Measurements from ENCODE around the gene OR1K1. TPM values are rescaled to one million over a fixed set of nuclear protein-coding genes. Genes with fewer than 3 reads are reported as not detected.

Gene OR1K1
- total RNA-seq, 5 donors from 2014 or later (not counting 1 experiment from before 2014, with no cell fraction given) = not detected

DNA sequence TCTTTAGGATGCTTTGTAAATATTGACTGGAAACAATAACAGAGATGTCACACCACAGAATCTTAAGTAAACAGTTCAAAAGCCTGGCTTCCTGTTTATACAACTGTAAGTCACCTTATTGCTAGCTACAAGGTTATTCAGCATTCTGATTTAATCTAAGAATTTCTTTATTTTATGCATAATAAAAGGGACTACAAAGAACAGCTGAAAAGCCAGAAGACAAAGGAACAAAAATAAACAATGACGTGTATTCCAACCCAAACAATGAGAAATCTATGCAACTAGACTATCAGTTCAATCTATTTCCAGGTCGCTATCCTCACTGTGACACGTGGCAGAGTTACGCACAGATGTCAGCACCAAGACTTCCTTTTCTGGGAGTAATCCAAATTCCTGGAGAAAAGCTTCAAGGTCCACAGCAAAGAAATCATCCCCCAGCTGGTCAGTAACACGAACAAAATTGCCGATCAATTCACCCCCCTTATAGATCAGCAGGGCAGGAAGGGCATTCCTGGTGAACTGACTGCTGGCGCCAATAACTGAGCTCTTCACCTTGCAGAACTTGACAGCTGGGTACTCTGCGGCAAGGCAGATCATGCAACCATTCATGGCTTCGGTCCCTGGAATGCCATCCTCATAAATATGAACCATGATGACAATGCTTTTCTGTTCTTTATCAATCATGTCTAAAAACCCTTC, 20.0 kb downstream of the OR1K1 start:
- H3K27ac ChIP-seq (ENCODE audit: low read length) = peak overlapping the region; percentile 33
- no peaks in the 10 kb centered on the region for H3K27me3 ChIP-seq (replicated peaks in 1 of 2; ENCODE audit: control insufficient read depth in 2 of 2, extremely low read depth in 1 of 2, insufficient read depth in 2 of 2, low read length in 1 of 2)
- CTCF ChIA-PET = interaction anchor here in 1 of 2 donors (0.7 kb wide), 1 partner anchor 568 kb away, joined by 4 read pairs; no protein-coding TSS in a partner anchor
- H3K4me3 ChIP-seq (ENCODE audit: control insufficient read depth in 1 of 2, extremely low read depth in 1 of 2, low read length in 1 of 2) = no peak overlapping the region
- no peaks in the 10 kb centered on the region for H3K27me3 Mint-ChIP-seq
- POLR2A ChIA-PET = no interaction called here
- no peak overlapping the region for H3K4me3 Mint-ChIP-seq
- no peak for DNase-seq
- peaks cover 0 to 44% of the 10 kb centered on the region in 2 donors for H3K36me3 ChIP-seq (ENCODE audit: control insufficient read depth in 2 of 2, extremely low read depth in 1 of 2, insufficient read depth in 1 of 2, low read length in 1 of 2)
- peak overlapping the region; percentile 78 to 79 for H3K27ac Mint-ChIP-seq
- H3K9me3 ChIP-seq = no peaks in the 10 kb centered on the region
- peaks cover 53 to 68% (median 64%) of the 10 kb centered on the region in 3 donors for H3K4me1 Mint-ChIP-seq
- 80% methylated on average over 9 of the region's 9 CpGs for WGBS (ENCODE audit: insufficient coverage)
- peaks cover 39% of the 10 kb centered on the region for H3K36me3 Mint-ChIP-seq
- no peak for ATAC-seq (replicated peaks in 1 of 4)
- H3K4me1 ChIP-seq (ENCODE audit: control insufficient read depth in 1 of 2, extremely low read depth in 1 of 2, insufficient read depth in 2 of 2, low read length in 2 of 2) = peaks cover 8 to 25% of the 10 kb centered on the region in 2 experiments
- H3K9me3 Mint-ChIP-seq = no peaks in the 10 kb centered on the region

DNA sequence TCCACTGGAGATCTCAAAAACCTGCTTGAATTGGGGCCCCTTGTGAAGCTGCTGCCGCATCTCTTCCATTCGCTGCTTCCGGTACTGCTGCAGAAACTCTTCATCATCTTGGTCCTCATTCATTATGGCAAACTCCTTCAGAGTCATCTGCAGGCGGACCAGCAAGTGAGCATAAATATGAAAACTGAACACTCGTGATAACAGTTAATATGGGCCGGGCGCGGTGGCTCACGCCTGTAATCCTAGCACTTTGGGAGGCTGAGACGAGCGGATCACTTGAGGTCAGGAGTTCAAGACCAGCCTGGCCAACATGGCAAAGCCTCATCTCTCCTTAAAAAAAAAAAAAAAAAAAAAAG, 20.5 kb downstream of the OR1K1 start:
- Mint-ChIP-seq H3K27me3 (no peaks in the 10 kb centered on the region), H3K27ac (peak overlapping the region; percentile 78 to 79), H3K9me3 (no peaks in the 10 kb centered on the region), H3K4me3 (no peak overlapping the region), H3K36me3 (peaks cover 39% of the 10 kb centered on the region), H3K4me1 (peaks cover 52 to 69% (median 65%) of the 10 kb centered on the region in 3 donors)
- 98% methylated on average over 9 of the region's 11 CpGs for WGBS (ENCODE audit: insufficient coverage)
- no peak overlapping the region for H3K4me3 ChIP-seq (ENCODE audit: control insufficient read depth in 1 of 2, extremely low read depth in 1 of 2, low read length in 1 of 2)
- peaks cover 8 to 28% of the 10 kb centered on the region in 2 experiments for H3K4me1 ChIP-seq (ENCODE audit: control insufficient read depth in 1 of 2, extremely low read depth in 1 of 2, insufficient read depth in 2 of 2, low read length in 2 of 2)
- H3K27ac ChIP-seq (ENCODE audit: low read length) = no peak overlapping the region
- no peaks in the 10 kb centered on the region for H3K9me3 ChIP-seq
- no peaks in the 10 kb centered on the region for H3K27me3 ChIP-seq (replicated peaks in 1 of 2; ENCODE audit: control insufficient read depth in 2 of 2, extremely low read depth in 1 of 2, insufficient read depth in 2 of 2, low read length in 1 of 2)
- ChIA-PET CTCF (interaction anchor here in 1 of 2 donors (1.1 kb wide), 1 partner anchor 15 kb away, joined by 3 read pairs; no protein-coding TSS in a partner anchor), POLR2A (interaction anchor here in 1 of 2 donors (0.6 kb wide), 1 partner anchor 359 kb away, joined by 3 read pairs; no protein-coding TSS in a partner anchor)
- ATAC-seq (replicated peaks in 1 of 4) (no peak), DNase-seq (no peak)
- H3K36me3 ChIP-seq (ENCODE audit: control insufficient read depth in 2 of 2, extremely low read depth in 1 of 2, insufficient read depth in 1 of 2, low read length in 1 of 2) = peaks cover 0 to 44% of the 10 kb centered on the region in 2 donors

DNA sequence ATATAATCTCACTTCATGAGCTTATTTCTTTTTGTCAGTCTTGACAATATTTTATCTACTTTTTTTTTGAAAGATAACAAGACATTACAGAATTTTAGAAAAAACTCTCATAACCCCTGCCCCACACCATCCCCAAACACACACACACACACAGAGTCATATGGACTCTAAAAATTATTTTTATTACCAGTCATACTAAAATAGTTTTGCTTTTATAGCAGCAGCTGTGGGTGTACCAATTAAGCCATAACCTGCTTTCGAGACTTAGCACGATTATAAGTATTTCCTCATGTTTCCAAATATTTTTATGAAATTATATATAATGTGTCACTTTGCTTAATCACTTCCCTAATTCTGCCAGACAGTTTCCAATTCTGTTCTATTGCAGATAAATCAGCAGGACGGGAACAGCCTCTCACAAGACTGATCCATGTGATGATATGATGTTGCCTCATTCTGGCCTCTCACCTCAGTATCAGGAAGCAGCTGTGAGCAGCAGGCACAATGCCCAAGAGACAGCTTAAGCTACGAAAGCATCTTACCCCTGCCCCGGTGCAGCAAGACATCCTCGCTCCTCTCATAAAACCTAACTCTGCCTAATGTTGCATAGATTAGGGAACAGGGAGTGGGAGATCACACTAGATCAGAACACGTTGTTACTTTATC, 21.5 kb downstream of the OR1K1 start:
- Histone ChIP-seq H3K36me3 (ENCODE audit: control insufficient read depth in 2 of 2, extremely low read depth in 1 of 2, insufficient read depth in 1 of 2, low read length in 1 of 2) (peaks cover 0 to 52% of the 10 kb centered on the region in 2 donors), H3K27me3 (replicated peaks in 1 of 2; ENCODE audit: control insufficient read depth in 2 of 2, extremely low read depth in 1 of 2, insufficient read depth in 2 of 2, low read length in 1 of 2) (no peaks in the 10 kb centered on the region), H3K9me3 (no peaks in the 10 kb centered on the region), H3K4me1 (ENCODE audit: control insufficient read depth in 1 of 2, extremely low read depth in 1 of 2, insufficient read depth in 2 of 2, low read length in 2 of 2) (peaks cover 4 to 25% of the 10 kb centered on the region in 2 experiments), H3K4me3 (ENCODE audit: control insufficient read depth in 1 of 2, extremely low read depth in 1 of 2, low read length in 1 of 2) (no peak overlapping the region), H3K27ac (ENCODE audit: low read length) (no peak overlapping the region)
- CTCF ChIA-PET = interaction anchor here in 1 of 2 donors (0.6 to 1.1 kb wide), 2 partner anchors 14 to 289 kb away, joined by 3 read pairs; no protein-coding TSS in a partner anchor
- peaks cover 51 to 68% (median 64%) of the 10 kb centered on the region in 3 donors for H3K4me1 Mint-ChIP-seq
- DNase-seq = no peak
- POLR2A ChIA-PET = interaction anchor here in 1 of 2 donors (0.6 kb wide), 1 partner anchor 358 kb away, joined by 3 read pairs; no protein-coding TSS in a partner anchor
- H3K36me3 Mint-ChIP-seq = peaks cover 39% of the 10 kb centered on the region
- no peak overlapping the region for H3K4me3 Mint-ChIP-seq
- peak overlapping the region; percentile 82 to 87 for H3K27ac Mint-ChIP-seq
- no peak for ATAC-seq (replicated peaks in 1 of 4)
- 33% methylated on average over 1 of the region's 7 CpGs for WGBS (ENCODE audit: insufficient coverage)
- H3K9me3 Mint-ChIP-seq = no peaks in the 10 kb centered on the region
- H3K27me3 Mint-ChIP-seq = no peaks in the 10 kb centered on the region

DNA sequence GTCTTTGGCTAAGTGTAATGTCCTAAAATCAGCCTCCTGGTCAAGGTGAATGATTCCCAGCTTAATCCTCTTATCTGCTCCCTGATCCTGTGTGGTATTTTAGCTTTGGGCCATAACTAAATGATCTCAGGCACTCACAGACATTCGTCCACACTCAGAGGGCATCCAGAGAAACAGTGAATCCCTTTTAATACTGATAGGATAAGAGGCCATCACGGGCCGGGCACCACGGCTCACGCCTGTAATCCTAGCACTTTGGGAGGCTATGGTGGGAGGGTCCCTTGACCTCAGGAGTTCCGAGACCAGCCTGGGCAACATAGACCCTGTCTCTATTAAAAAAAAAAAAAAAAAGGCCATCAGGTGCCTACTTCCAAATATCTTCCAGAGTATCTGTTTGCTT, 22.1 kb downstream of the OR1K1 start:
- H3K9me3 Mint-ChIP-seq = no peaks in the 10 kb centered on the region

DNA sequence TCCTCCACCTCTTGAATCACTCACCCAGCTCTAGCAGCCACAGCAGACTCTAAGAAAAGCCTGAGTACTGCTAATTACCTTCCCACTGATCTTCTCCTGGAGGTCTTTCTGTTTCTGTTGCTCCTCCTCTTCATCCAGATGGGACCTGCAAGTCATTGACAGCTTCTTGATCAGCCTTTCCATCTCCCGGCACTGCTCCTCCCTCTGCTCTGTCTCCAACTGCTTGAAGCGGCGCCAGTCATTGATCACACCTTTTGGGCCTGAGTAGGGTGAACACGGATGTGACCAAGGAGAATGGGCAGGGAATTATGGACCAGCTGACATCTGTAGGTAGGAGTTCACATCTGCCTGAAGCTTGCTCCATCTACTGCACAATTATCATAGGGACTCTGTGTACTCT, 23.0 kb downstream of the OR1K1 start:
- H3K27me3 ChIP-seq (replicated peaks in 1 of 2; ENCODE audit: control insufficient read depth in 2 of 2, extremely low read depth in 1 of 2, insufficient read depth in 2 of 2, low read length in 1 of 2) = no peaks in the 10 kb centered on the region
- ATAC-seq (replicated peaks in 1 of 4) = no peak
- ChIA-PET CTCF (no interaction called here), POLR2A (no interaction called here)
- peaks cover 0 to 51% of the 10 kb centered on the region in 2 donors for H3K36me3 ChIP-seq (ENCODE audit: control insufficient read depth in 2 of 2, extremely low read depth in 1 of 2, insufficient read depth in 1 of 2, low read length in 1 of 2)
- WGBS (ENCODE audit: insufficient coverage) = no CpG with 5 or more reads among the region's 4 CpGs
- Mint-ChIP-seq H3K9me3 (no peaks in the 10 kb centered on the region), H3K27ac (peak overlapping the region; percentile 36 to 47), H3K27me3 (no peaks in the 10 kb centered on the region), H3K4me1 (peaks cover 63 to 71% (median 69%) of the 10 kb centered on the region in 3 donors), H3K4me3 (no peak overlapping the region), H3K36me3 (peaks cover 39% of the 10 kb centered on the region)
- no peak overlapping the region for H3K27ac ChIP-seq (ENCODE audit: low read length)
- H3K4me1 ChIP-seq (ENCODE audit: control insufficient read depth in 1 of 2, extremely low read depth in 1 of 2, insufficient read depth in 2 of 2, low read length in 2 of 2) = peaks cover 9 to 34% of the 10 kb centered on the region in 2 experiments
- H3K4me3 ChIP-seq (ENCODE audit: control insufficient read depth in 1 of 2, extremely low read depth in 1 of 2, low read length in 1 of 2) = no peak overlapping the region
- H3K9me3 ChIP-seq = no peaks in the 10 kb centered on the region
- no peak for DNase-seq

More for the DNA sequence above, 22.1 kb downstream of the OR1K1 start:
- Histone ChIP-seq H3K27ac (ENCODE audit: low read length) (no peak overlapping the region), H3K36me3 (ENCODE audit: control insufficient read depth in 2 of 2, extremely low read depth in 1 of 2, insufficient read depth in 1 of 2, low read length in 1 of 2) (peaks cover 0 to 54% of the 10 kb centered on the region in 2 donors), H3K4me1 (ENCODE audit: control insufficient read depth in 1 of 2, extremely low read depth in 1 of 2, insufficient read depth in 2 of 2, low read length in 2 of 2) (peaks cover 6 to 26% of the 10 kb centered on the region in 2 experiments), H3K4me3 (ENCODE audit: control insufficient read depth in 1 of 2, extremely low read depth in 1 of 2, low read length in 1 of 2) (no peak overlapping the region), H3K27me3 (replicated peaks in 1 of 2; ENCODE audit: control insufficient read depth in 2 of 2, extremely low read depth in 1 of 2, insufficient read depth in 2 of 2, low read length in 1 of 2) (no peaks in the 10 kb centered on the region), H3K9me3 (no peaks in the 10 kb centered on the region)
- Mint-ChIP-seq H3K36me3 (peaks cover 39% of the 10 kb centered on the region), H3K4me1 (peaks cover 54 to 68% (median 65%) of the 10 kb centered on the region in 3 donors), H3K4me3 (no peak overlapping the region), H3K27me3 (no peaks in the 10 kb centered on the region), H3K27ac (peak overlapping the region; percentile 76 to 82)
- ChIA-PET POLR2A (no interaction called here), CTCF (interaction anchor here in 1 of 2 donors (0.6 kb wide), 1 partner anchor 289 kb away, joined by 3 read pairs; no protein-coding TSS in a partner anchor)
- whole genome bisulfite sequencing (ENCODE audit: insufficient coverage) = no CpG with 5 or more reads among the region's 6 CpGs
- ATAC-seq (replicated peaks in 1 of 4) = no peak
- no peak for DNase-seq

DNA sequence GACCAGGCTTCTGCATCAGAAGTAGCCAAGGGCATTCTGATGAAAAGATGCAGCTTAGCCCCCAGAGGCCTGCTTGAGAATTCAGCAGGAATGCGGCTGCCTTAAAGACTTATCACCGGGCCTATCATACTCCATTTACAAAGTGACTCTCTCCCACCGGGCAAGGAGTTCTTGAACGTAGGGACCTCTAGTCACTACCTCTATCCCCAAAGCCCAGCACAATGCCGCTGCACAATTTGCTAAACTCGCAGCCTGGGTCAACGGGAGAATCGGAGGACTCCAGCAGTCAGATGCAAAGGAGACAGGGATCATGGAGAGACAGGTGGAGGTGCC, 27.8 kb downstream of the OR1K1 start:
- peak in 3 of 4 experiments; percentile 2 to 4 (median 2) for ATAC-seq (replicated peaks in 1 of 4)
- ChIA-PET CTCF (interaction anchor here in 1 of 2 donors (0.6 to 1.2 kb wide), 3 partner anchors 17 to 1893 kb away, joined by 3 read pairs; partner anchors contain the start of gene RABGAP1), POLR2A (interaction anchor here in 1 of 2 donors (0.6 kb wide), 1 partner anchor 381 kb away, joined by 3 read pairs; no protein-coding TSS in a partner anchor)
- H3K9me3 Mint-ChIP-seq = no peaks in the 10 kb centered on the region
- Histone ChIP-seq H3K36me3 (ENCODE audit: control insufficient read depth in 2 of 2, extremely low read depth in 1 of 2, insufficient read depth in 1 of 2, low read length in 1 of 2) (peaks cover 0 to 23% of the 10 kb centered on the region in 2 donors), H3K4me1 (ENCODE audit: control insufficient read depth in 1 of 2, extremely low read depth in 1 of 2, insufficient read depth in 2 of 2, low read length in 2 of 2) (peaks cover 9 to 30% of the 10 kb centered on the region in 2 experiments), H3K27ac (ENCODE audit: low read length) (peak overlapping the region; percentile 87), H3K9me3 (no peaks in the 10 kb centered on the region), H3K4me3 (ENCODE audit: control insufficient read depth in 1 of 2, extremely low read depth in 1 of 2, low read length in 1 of 2) (peak overlapping the region; percentile 90 to 100), H3K27me3 (replicated peaks in 1 of 2; ENCODE audit: control insufficient read depth in 2 of 2, extremely low read depth in 1 of 2, insufficient read depth in 2 of 2, low read length in 1 of 2) (no peaks in the 10 kb centered on the region)
- WGBS (ENCODE audit: insufficient coverage) = 4% methylated on average over 5 of the region's 8 CpGs
- H3K4me3 Mint-ChIP-seq = peak overlapping the region; percentile 98 to 99 (median 99)
- DNase-seq = no peak
- H3K4me1 Mint-ChIP-seq = peaks cover 41 to 44% (median 42%) of the 10 kb centered on the region in 3 donors
- H3K27me3 Mint-ChIP-seq = no peaks in the 10 kb centered on the region
- H3K27ac Mint-ChIP-seq = peak overlapping the region; percentile 95 to 97
- H3K36me3 Mint-ChIP-seq = peaks cover 12% of the 10 kb centered on the region
